ENCODE measurements around the gene HOXB2. TPM values are rescaled to one million over a fixed set of nuclear protein-coding genes. Genes with fewer than 3 reads are reported as not detected.
A peak's percentile ranks its signal among the peaks of the same experiment; 100 is the strongest.

The HOXB2 gene
- total and polyA plus RNA-seq, 9 of the 15 experiments (the other 6 are each of a cell fraction or from before 2014, with no cell fraction given) = 2.1 to 97.7 (median 21.2) TPM

DNA sequence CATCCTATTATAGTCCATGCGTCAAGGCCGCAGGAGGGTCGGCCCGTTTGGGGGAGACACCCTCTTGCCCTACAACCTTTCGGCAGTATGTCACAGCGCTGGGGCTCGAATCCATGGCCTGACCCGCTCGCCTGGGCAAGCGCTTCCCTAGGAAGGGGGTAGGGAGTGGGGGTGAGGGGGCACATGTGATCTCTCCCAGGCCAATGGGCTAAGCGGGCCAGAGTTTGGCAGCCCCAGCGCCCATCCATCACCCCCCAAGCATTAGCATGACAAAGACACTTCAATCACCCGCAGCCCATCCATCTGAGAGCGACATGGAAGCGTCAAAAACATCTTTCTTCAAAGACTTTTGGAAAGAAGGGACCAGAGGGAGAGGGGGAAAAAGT, 14.0 kb downstream of the HOXB2 start, which contains the start of gene HOXB1:
HOXB1 (minus strand) TSS at position 125 of the 386 bp plus-strand sequence; CDS start at position 18, 107 bp downstream.
- in situ Hi-C loops (cut with MboI) = no loop called here
- FAIRE-seq (no peak), DNase-seq (ENCODE audit: extremely low read depth in 1 of 4, low spot score in 3 of 4) (no peak), ATAC-seq (no peak)
- ChIA-PET CTCF (ENCODE audit: low intra/inter-chr PET ratio) (no interaction called here), POLR2A (interaction anchor here (0.7 kb wide), 1 partner anchor 19 kb away, joined by 3 read pairs; no protein-coding TSS in a partner anchor)
- Histone ChIP-seq H3K9me1 (ENCODE audit: control insufficient read depth, insufficient read depth, low read length) (no peaks in the 10 kb centered on the region), H3K27me3 (ENCODE audit: control insufficient read depth in 2 of 2, insufficient read depth in 2 of 2, low read length in 2 of 2) (no peaks in the 10 kb centered on the region), H3K9ac (ENCODE audit: insufficient read depth in 1 of 2, low read depth in 2 of 2, low read length in 2 of 2) (no peak within 1 kb of the TSS), H3K4me1 (replicated peaks in 1 of 2; ENCODE audit: control insufficient read depth in 2 of 2, insufficient read depth in 2 of 2, low read length in 2 of 2) (peaks cover 26 to 41% of the 10 kb centered on the region in 2 experiments; a peak in 4 of 5 replicates), H3K9me3 (replicated peaks; ENCODE audit: control insufficient read depth, insufficient read depth, low read depth, low read length) (no peaks in the 10 kb centered on the region), H4K20me1 (replicated peaks; ENCODE audit: control insufficient read depth, insufficient read depth, low read length) (no peaks in the 10 kb centered on the region), H3K4me3 (no peak within 1 kb of the TSS), H3K36me3 (ENCODE audit: control insufficient read depth, insufficient read depth, low read length) (no peaks in the 10 kb centered on the region), H3K79me2 (ENCODE audit: control insufficient read depth, insufficient read depth, low read length) (no peaks in the 10 kb centered on the region), H3K4me2 (ENCODE audit: insufficient read depth, low read length) (no peak within 1 kb of the TSS), H3K27ac (ENCODE audit: extremely low read depth, low read depth, low read length) (no peak within 1 kb of the TSS), H2AFZ (ENCODE audit: low read depth, low read length) (0 out of 2 replicates have a peak within 1 kb of the TSS, but pooled peaks have one; percentile 5)
- whole genome bisulfite sequencing (ENCODE audit: insufficient coverage, low coverage, missing lambda C conversion rate) = 79% methylated on average over 15 of the region's 15 CpGs
- no TSS peak for BruUV-seq (replicated peaks)
- intact Hi-C loops (cut with micrococcal nuclease) = no loop called here
- TF ChIP-seq HMGN3 (IDR thresholded peaks at IDR 0.05; ENCODE audit: borderline replicate concordance, extremely low read depth, insufficient read length, low read depth, low read length) (no peak), ELF1 (tag; IDR thresholded peaks at IDR 0.05) (no peak), ZNF274 (IDR thresholded peaks at IDR 0.05; ENCODE audit: borderline replicate concordance, low read depth, low read length) (no peak), ZNF830 (CRISPR knock-in tag; IDR thresholded peaks at IDR 0.05) (no peak), NFE2L1 (tag; IDR thresholded peaks at IDR 0.05; ENCODE audit: borderline replicate concordance, low read depth) (no peak), DDX20 (tag; IDR thresholded peaks at IDR 0.05; ENCODE audit: low read depth) (no peak), RBM25 (IDR thresholded peaks at IDR 0.05; ENCODE audit: low read depth, low read length, severe bottlenecking) (no peak), NR1H2 (CRISPR knock-in tag; IDR thresholded peaks at IDR 0.05) (no peak), SMAD1 (IDR thresholded peaks at IDR 0.05; ENCODE audit: low read depth, low read length, partially characterized antibody) (no peak), CBX3 (IDR thresholded peaks at IDR 0.05; ENCODE audit: borderline replicate concordance in 1 of 2, low read length in 2 of 2) (no peak)
- TF ChIP-seq, protein P1, sequence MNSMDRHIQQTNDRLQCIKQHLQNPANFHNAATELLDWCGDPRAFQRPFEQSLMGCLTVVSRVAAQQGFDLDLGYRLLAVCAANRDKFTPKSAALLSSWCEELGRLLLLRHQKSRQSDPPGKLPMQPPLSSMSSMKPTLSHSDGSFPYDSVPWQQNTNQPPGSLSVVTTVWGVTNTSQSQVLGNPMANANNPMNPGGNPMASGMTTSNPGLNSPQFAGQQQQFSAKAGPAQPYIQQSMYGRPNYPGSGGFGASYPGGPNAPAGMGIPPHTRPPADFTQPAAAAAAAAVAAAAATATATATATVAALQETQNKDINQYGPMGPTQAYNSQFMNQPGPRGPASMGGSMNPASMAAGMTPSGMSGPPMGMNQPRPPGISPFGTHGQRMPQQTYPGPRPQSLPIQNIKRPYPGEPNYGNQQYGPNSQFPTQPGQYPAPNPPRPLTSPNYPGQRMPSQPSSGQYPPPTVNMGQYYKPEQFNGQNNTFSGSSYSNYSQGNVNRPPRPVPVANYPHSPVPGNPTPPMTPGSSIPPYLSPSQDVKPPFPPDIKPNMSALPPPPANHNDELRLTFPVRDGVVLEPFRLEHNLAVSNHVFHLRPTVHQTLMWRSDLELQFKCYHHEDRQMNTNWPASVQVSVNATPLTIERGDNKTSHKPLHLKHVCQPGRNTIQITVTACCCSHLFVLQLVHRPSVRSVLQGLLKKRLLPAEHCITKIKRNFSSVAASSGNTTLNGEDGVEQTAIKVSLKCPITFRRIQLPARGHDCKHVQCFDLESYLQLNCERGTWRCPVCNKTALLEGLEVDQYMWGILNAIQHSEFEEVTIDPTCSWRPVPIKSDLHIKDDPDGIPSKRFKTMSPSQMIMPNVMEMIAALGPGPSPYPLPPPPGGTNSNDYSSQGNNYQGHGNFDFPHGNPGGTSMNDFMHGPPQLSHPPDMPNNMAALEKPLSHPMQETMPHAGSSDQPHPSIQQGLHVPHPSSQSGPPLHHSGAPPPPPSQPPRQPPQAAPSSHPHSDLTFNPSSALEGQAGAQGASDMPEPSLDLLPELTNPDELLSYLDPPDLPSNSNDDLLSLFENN (IDR thresholded peaks at IDR 0.05; ENCODE audit: low read depth in 2 of 2, low read length in 2 of 2) = no peak
- TF ChIP-seq, protein P2, sequence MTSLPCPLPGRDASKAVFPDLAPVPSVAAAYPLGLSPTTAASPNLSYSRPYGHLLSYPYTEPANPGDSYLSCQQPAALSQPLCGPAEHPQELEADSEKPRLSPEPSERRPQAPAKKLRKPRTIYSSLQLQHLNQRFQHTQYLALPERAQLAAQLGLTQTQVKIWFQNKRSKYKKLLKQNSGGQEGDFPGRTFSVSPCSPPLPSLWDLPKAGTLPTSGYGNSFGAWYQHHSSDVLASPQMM (CRISPR knock-in tag; IDR thresholded peaks at IDR 0.05) = no peak
- TF ChIP-seq, protein P3, sequence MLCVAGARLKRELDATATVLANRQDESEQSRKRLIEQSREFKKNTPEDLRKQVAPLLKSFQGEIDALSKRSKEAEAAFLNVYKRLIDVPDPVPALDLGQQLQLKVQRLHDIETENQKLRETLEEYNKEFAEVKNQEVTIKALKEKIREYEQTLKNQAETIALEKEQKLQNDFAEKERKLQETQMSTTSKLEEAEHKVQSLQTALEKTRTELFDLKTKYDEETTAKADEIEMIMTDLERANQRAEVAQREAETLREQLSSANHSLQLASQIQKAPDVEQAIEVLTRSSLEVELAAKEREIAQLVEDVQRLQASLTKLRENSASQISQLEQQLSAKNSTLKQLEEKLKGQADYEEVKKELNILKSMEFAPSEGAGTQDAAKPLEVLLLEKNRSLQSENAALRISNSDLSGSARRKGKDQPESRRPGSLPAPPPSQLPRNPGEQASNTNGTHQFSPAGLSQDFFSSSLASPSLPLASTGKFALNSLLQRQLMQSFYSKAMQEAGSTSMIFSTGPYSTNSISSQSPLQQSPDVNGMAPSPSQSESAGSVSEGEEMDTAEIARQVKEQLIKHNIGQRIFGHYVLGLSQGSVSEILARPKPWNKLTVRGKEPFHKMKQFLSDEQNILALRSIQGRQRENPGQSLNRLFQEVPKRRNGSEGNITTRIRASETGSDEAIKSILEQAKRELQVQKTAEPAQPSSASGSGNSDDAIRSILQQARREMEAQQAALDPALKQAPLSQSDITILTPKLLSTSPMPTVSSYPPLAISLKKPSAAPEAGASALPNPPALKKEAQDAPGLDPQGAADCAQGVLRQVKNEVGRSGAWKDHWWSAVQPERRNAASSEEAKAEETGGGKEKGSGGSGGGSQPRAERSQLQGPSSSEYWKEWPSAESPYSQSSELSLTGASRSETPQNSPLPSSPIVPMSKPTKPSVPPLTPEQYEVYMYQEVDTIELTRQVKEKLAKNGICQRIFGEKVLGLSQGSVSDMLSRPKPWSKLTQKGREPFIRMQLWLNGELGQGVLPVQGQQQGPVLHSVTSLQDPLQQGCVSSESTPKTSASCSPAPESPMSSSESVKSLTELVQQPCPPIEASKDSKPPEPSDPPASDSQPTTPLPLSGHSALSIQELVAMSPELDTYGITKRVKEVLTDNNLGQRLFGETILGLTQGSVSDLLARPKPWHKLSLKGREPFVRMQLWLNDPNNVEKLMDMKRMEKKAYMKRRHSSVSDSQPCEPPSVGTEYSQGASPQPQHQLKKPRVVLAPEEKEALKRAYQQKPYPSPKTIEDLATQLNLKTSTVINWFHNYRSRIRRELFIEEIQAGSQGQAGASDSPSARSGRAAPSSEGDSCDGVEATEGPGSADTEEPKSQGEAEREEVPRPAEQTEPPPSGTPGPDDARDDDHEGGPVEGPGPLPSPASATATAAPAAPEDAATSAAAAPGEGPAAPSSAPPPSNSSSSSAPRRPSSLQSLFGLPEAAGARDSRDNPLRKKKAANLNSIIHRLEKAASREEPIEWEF (CRISPR knock-in tag; IDR thresholded peaks at IDR 0.05) = no peak
